OCI-LY3 (cell line): ENCODE data around the gene CIDEB.

ENCODE experiments used
- H2AFZ ChIP-seq: fragments of 200-600, 300-600 bp; shearing (Covaris generic); 2 replicates; pipeline ENCODE4 v1.6.0; 2014; ENCODE audit warnings: antibody characterized with exemption, low read depth, low read length
- H3K27ac ChIP-seq: fragments of 200-600, 300-600 bp; sonication (generic); 2 replicates; pipeline ENCODE4 v1.5.1; 2014; ENCODE audit warnings: mild to moderate bottlenecking, low read length, moderate library complexity, mixed read lengths
- H3K27me3 ChIP-seq: fragments of 200-600, 300-600 bp; sonication (generic); 2 replicates; pipeline ENCODE4 v1.6.1; 2014; ENCODE audit warnings: low read depth, low read length, mixed read lengths
- H3K36me3 ChIP-seq: fragments of 200-600, 300-600 bp; sonication (generic); replicated peaks from 2 replicates; pipeline ENCODE3; 2014; ENCODE audit warnings: low read depth, low read length, mixed read lengths
- H3K4me1 ChIP-seq: fragments of 300-600, 200-600 bp; sonication (generic); 2 replicates; pipeline ENCODE4 v1.6.1; 2014; ENCODE audit warnings: low read length, mixed read lengths
- H3K4me2 ChIP-seq: fragments of 200-600, 300-600 bp; sonication (generic); 2 replicates; pipeline ENCODE4 v1.6.1; 2014; ENCODE audit warnings: low read length, mixed read lengths
- H3K4me3 ChIP-seq: fragments of 300-600, 200-600 bp; sonication (generic); 2 replicates; pipeline ENCODE4 v1.5.1; 2014; ENCODE audit warnings: antibody characterized with exemption, mild to moderate bottlenecking, low read length, moderate library complexity
- H3K79me2 ChIP-seq: fragments of 300-600, 200-600 bp; shearing (Covaris generic); 2 replicates; pipeline ENCODE4 v1.6.1; 2014; ENCODE audit warnings: mild to moderate bottlenecking, low read length, mixed read lengths
- H3K9ac ChIP-seq: fragments of 300-600, 200-600 bp; shearing (Covaris generic); 2 replicates; pipeline ENCODE4 v1.6.0; 2014; ENCODE audit warnings: mild to moderate bottlenecking, low read length, moderate library complexity
- H3K9me3 ChIP-seq: fragments of 200-600, 300-600 bp; shearing (Covaris generic); 2 replicates; pipeline ENCODE4 v1.6.1; 2014; ENCODE audit warnings: low read length, mixed read lengths; ENCODE audit not compliant: insufficient read depth
- H4K20me1 ChIP-seq: fragments of 200-600, 300-600 bp; sonication (generic); 2 replicates; pipeline ENCODE4 v1.6.1; 2016; ENCODE audit warnings: low read length, mixed read lengths; ENCODE audit not compliant: insufficient read depth
- EZH2phosphoT487 ChIP-seq: fragments of 200-600 bp; shearing (Covaris generic); IDR thresholded peaks from 2 replicates; pipeline ENCODE4 v1.6.1; 2018; ENCODE audit warnings: antibody characterized with exemption, mixed run types, low read depth
- TF ChIP-seq, protein P1 (sequence below): fragments of 200-600, 300-600 bp; sonication (generic); IDR thresholded peaks from 2 replicates; pipeline ENCODE4 v1.5.1; 2014; ENCODE audit warnings: antibody characterized with exemption, low read length, low read depth

Gene CIDEB

DNA sequence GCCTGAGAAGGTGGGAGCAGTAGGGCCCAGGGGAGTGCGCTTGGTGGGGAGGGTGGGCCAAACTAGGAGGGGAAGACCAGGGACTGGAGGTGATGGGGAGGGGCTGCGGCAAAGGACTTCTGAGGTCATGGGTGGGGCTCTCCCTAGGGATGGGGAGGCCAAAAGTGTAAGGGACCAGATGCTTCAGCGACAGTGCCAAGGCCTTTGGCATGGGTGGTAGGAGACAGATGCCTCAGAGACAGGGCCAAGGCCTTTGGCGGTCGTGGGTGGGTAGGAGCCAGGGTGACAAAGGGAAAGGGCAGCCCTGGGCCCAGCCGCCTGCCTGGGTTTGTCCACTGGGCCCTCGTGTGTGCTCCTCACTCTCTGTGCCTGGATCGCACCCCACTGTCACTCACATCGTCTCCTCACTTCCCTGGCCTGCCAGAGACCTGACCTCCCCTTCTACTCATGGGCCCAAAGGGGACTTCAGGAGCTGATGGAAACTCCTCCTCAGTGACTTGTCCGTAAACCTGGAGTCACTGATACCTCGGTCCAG lies 23.2 kb downstream of the CIDEB start:
- Histone ChIP-seq H3K79me2 (no peaks in the 10 kb centered on the region), H3K4me1 (peaks cover 13% of the 10 kb centered on the region), H3K9ac (no peak overlapping the region), H3K36me3 (no peaks in the 10 kb centered on the region), H3K4me3 (no peak overlapping the region), H4K20me1 (peaks cover 4% of the 10 kb centered on the region; the same call in 1 of the 2 replicates), H3K27me3 (peaks cover 7% of the 10 kb centered on the region), H3K4me2 (no peak overlapping the region), H3K9me3 (no peaks in the 10 kb centered on the region), H3K27ac (no peak overlapping the region), H2AFZ (no peak overlapping the region)
- no peak for TF ChIP-seq EZH2phosphoT487
- TF ChIP-seq, protein P1, sequence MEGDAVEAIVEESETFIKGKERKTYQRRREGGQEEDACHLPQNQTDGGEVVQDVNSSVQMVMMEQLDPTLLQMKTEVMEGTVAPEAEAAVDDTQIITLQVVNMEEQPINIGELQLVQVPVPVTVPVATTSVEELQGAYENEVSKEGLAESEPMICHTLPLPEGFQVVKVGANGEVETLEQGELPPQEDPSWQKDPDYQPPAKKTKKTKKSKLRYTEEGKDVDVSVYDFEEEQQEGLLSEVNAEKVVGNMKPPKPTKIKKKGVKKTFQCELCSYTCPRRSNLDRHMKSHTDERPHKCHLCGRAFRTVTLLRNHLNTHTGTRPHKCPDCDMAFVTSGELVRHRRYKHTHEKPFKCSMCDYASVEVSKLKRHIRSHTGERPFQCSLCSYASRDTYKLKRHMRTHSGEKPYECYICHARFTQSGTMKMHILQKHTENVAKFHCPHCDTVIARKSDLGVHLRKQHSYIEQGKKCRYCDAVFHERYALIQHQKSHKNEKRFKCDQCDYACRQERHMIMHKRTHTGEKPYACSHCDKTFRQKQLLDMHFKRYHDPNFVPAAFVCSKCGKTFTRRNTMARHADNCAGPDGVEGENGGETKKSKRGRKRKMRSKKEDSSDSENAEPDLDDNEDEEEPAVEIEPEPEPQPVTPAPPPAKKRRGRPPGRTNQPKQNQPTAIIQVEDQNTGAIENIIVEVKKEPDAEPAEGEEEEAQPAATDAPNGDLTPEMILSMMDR, result no peak

DNA sequence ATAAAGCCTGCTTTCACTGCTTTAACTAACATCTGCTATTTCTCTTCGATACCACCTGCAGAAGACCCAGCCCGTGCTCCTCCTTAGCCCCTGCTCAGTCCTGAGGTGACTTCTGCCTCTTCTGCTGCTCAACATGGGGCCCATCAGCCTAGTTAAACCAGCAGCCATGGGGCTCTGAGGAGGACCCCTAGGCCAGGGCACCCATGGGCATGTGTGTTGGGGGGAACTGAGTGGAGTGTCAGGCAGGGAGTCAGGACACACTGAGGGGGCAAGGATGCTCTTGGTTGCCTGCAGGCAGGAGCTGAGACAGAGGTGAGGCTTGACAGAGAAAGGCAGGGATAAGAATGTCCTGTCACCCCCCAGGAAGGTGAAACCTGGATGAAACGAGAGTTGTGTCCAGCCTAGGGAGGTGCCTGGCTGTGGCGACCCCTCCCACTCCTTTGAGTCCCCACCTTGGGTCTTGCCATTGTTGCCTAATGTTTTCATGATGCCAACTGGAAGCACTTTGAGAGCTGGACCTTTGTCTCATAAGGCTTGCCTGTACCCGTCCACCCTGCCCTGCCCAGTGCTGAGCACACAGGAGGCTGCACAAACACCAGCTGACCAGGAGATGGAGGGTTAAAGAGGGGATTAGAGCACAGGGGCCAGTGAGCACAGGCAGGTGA lies 23.8 kb downstream of the CIDEB start:
- TF ChIP-seq, protein P1, result no peak
- TF ChIP-seq EZH2phosphoT487, result no peak
- Histone ChIP-seq H3K9me3 (no peaks in the 10 kb centered on the region), H3K36me3 (no peaks in the 10 kb centered on the region), H3K79me2 (no peaks in the 10 kb centered on the region), H3K4me1 (peaks cover 15% of the 10 kb centered on the region), H3K27me3 (peaks cover 7% of the 10 kb centered on the region), H4K20me1 (no peaks in the 10 kb centered on the region; the same call in 1 of the 2 replicates), H3K4me3 (no peak overlapping the region), H3K9ac (no peak overlapping the region), H3K27ac (no peak overlapping the region), H3K4me2 (no peak overlapping the region), H2AFZ (no peak overlapping the region)

DNA sequence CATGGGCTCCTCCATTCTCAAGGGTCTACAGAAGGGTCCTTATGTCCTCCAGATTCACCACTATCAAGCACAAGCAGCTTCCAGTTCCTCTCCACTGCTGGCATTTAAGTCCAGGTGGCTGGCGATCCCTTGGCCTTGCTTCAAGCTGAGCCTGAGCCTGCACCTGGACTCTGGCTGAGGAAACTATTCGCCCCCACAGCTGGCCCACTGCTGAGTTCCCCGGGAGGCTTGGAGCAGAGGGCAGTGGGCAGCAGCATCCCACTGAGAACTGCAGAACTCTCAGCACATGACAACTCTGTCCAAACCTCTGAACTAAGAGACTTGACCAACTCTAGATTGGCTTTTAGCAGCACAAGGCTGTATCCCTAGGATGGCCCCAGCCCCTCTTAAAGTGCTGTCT lies 25.0 kb downstream of the CIDEB start:
- TF ChIP-seq, protein P1, result no peak
- TF ChIP-seq EZH2phosphoT487, result no peak
- Histone ChIP-seq H3K27ac (no peak overlapping the region), H3K27me3 (peaks cover 7% of the 10 kb centered on the region), H2AFZ (no peak overlapping the region), H3K4me3 (no peak overlapping the region), H3K9me3 (no peaks in the 10 kb centered on the region), H3K4me2 (no peak overlapping the region), H3K4me1 (peaks cover 27% of the 10 kb centered on the region), H3K9ac (no peak overlapping the region), H3K36me3 (no peaks in the 10 kb centered on the region), H3K79me2 (no peaks in the 10 kb centered on the region), H4K20me1 (no peaks in the 10 kb centered on the region)

DNA sequence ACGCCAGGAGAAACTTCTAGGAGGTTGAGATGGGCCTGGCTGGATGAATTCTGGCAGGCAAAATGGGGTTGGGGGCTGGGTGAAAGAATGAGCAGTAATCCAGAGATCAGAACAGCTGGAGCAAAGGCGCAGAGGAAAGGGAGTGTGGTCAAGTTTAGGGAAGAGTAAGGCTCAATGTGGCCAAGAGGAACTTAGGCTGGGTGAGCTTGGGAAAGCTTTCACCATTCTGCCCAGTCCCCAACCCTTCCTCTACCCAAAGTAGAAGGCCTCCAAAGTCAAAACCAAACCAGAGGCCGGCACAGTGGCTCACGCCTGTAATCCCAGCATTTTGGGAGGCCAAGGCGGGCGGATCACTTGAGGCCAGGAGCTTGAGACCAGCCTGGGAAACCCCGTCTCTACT lies 26.1 kb downstream of the CIDEB start:
- Histone ChIP-seq H3K4me2 (no peak overlapping the region), H3K4me1 (peaks cover 30% of the 10 kb centered on the region), H4K20me1 (no peaks in the 10 kb centered on the region), H3K36me3 (no peaks in the 10 kb centered on the region), H3K9ac (no peak overlapping the region), H3K27me3 (no peaks in the 10 kb centered on the region), H3K9me3 (no peaks in the 10 kb centered on the region), H3K79me2 (no peaks in the 10 kb centered on the region), H3K4me3 (no peak overlapping the region), H2AFZ (no peak overlapping the region), H3K27ac (no peak overlapping the region)
- no peak for TF ChIP-seq EZH2phosphoT487
- TF ChIP-seq, protein P1, result no peak
